Testis (tissue), 2 donors: ENCODE measurements around the gene PIEZO1.

Experiments used
- POLR2A ChIP-seq: fragments of 450-650 bp; IDR thresholded peaks from one replicate; pipeline ENCODE4 v1.6.1; 2017; ENCODE audit warnings: antibody characterized with exemption, mild to moderate bottlenecking, moderate library complexity
- TF ChIP-seq, protein P1 (sequence below), 3 experiments: fragments of 450-650 bp in 2 of 3; fragments of 200-600 bp in 1 of 3; sonication (generic) in 1 of 3; IDR thresholded peaks; one replicate each; pipeline ENCODE4 v1.5.1; 2016 to 2019; ENCODE audit warnings: antibody characterized with exemption in 3 of 3, mild to moderate bottlenecking in 2 of 3, moderate library complexity in 1 of 3

DNA sequence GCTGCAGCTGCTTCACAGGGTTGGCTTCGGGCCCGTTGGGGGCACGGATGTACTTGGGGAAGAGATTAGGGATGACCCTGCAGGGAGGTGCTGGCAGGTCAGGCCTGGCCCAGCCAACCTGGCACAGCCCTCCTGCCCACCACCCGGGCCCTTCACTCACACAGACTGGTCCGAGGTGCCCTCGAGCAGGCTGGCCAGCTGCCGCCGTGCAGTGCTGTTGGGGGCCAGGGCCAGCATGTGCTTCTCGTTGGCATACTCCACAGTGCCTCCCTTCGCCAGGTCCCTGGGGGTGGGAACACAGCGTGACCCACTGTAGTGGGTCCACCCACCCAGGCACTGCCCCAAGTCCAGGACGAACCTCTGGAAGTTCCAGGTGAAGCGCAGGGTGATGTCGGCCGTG, 68.8 kb downstream of the PIEZO1 start:
- TF ChIP-seq, protein P1, sequence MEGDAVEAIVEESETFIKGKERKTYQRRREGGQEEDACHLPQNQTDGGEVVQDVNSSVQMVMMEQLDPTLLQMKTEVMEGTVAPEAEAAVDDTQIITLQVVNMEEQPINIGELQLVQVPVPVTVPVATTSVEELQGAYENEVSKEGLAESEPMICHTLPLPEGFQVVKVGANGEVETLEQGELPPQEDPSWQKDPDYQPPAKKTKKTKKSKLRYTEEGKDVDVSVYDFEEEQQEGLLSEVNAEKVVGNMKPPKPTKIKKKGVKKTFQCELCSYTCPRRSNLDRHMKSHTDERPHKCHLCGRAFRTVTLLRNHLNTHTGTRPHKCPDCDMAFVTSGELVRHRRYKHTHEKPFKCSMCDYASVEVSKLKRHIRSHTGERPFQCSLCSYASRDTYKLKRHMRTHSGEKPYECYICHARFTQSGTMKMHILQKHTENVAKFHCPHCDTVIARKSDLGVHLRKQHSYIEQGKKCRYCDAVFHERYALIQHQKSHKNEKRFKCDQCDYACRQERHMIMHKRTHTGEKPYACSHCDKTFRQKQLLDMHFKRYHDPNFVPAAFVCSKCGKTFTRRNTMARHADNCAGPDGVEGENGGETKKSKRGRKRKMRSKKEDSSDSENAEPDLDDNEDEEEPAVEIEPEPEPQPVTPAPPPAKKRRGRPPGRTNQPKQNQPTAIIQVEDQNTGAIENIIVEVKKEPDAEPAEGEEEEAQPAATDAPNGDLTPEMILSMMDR (IDR thresholded peaks at IDR 0.05), result no peak
- TF ChIP-seq POLR2A, result no peak
